Astrocyte of the spinal cord (primary cell): Measurements from ENCODE around the gene SPATA19.

Experiments used
- DNase-seq: peaks from one replicate; pipeline ENCODE4 v3.0.0; 2011; ENCODE audit warnings: low read depth, low spot score
- H3K4me3 ChIP-seq: 2 replicates; pipeline ENCODE4 v1.5.1; 2011; ENCODE audit warnings: low read depth, mild to moderate bottlenecking, low read length, moderate library complexity
- in situ Hi-C: cut with HindIII; loops from 2 replicates; pipeline ENCODE4 v1.10.0; 2017; ENCODE audit warnings: low sequenced_read_pairs
- TF ChIP-seq, protein P1 (sequence below): IDR thresholded peaks from 2 replicates; pipeline ENCODE4 v1.5.1; 2012; ENCODE audit warnings: low read depth, mild to moderate bottlenecking, low read length, inconsistent platforms

The SPATA19 gene

DNA sequence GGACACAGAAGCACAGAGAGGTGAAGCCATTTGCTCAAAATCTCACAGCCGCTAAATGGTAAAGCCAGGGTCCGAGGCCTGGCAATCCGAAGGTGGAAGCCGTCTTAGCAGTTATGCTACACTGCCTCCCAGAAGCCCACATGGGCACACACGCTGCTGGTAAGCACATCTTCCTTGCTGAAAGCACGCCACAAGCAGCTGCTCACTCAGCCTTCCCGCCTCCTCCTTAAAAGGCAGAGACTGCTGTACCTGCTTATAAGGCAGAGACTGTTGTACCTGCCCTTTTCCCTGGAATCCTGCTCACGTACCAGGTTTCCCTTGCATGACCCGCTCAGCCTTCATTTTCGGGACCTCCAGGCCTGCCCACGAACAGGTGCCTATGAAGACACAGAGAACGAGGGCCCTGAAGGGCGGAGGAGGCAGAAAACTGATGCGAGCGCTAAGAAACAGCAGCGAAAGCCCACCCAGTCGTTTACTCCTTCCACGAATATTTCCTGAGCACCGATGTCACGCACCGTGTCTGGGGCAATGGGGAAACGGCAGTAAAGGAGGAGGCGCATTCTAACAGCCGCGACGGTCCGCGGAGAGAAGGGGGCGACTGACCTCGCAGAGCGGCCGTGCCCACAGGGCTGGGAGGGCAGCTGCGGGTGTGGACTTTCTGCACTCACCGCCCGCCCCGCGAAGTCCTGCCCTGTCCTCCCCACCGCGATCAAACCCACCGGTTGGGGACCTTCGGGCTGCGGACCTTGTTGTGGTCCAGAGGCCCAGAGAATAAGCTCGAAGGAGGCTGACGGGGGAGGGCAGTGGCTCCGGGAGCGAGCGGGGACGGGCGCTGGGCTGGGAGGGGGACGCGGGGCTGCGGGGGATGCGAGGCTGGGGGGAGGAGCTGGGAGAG lies 13.0 kb downstream of the SPATA19 start:
- DNase-seq: no peak
- H3K4me3 ChIP-seq: no peak overlapping the region
- TF ChIP-seq, protein P1, sequence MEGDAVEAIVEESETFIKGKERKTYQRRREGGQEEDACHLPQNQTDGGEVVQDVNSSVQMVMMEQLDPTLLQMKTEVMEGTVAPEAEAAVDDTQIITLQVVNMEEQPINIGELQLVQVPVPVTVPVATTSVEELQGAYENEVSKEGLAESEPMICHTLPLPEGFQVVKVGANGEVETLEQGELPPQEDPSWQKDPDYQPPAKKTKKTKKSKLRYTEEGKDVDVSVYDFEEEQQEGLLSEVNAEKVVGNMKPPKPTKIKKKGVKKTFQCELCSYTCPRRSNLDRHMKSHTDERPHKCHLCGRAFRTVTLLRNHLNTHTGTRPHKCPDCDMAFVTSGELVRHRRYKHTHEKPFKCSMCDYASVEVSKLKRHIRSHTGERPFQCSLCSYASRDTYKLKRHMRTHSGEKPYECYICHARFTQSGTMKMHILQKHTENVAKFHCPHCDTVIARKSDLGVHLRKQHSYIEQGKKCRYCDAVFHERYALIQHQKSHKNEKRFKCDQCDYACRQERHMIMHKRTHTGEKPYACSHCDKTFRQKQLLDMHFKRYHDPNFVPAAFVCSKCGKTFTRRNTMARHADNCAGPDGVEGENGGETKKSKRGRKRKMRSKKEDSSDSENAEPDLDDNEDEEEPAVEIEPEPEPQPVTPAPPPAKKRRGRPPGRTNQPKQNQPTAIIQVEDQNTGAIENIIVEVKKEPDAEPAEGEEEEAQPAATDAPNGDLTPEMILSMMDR: no peak
- in situ Hi-C loops: no loop called here

DNA sequence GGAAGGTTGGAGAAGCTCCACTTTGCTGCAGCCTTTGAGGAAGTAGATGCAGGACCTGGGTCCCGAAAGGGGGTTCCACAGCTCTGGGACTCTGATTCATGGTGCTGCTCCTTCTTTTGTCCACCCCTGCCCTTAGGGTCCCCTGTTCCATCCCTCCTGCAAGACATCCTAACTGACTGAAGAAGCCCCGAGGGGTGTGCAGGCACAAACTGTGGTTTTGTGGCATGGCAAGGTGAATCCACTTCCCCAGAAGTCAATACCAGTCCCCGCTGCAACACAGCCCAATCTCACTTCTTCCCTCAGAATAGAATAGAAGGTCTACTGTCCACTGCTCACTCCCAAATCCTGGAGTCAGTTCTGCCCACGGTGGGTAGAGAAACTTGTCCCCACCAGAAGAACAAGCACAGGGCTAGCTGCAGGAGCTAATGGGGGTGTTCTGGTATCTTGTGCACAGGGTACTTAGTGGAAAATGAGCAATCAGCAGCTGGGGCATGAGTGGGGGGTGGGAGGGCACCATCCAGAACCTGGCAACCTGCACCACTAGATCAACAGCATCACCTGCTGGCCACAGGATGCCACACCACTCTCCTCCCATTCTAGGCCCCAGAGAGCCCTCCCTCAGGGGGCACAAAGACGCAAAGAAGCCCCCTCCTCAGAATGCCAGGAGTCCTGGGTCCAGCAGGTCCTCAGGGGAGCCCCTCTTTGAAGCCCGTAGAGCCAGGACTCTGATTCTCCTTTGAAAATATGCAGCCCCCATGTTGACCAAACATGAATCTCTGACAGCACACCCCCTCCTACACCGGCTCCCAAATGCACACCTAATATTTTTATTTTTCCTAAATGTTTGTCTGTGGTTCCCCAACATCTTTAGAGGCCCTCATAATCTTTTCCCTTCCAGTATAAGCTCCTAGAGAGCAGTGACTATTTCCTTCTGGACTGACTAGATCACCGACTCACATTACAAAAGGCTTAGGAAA lies 14.1 kb downstream of the SPATA19 start:
- no peak overlapping the region for H3K4me3 ChIP-seq
- TF ChIP-seq, protein P1: no peak
- DNase-seq: no peak
- in situ Hi-C loops: no loop called here

DNA sequence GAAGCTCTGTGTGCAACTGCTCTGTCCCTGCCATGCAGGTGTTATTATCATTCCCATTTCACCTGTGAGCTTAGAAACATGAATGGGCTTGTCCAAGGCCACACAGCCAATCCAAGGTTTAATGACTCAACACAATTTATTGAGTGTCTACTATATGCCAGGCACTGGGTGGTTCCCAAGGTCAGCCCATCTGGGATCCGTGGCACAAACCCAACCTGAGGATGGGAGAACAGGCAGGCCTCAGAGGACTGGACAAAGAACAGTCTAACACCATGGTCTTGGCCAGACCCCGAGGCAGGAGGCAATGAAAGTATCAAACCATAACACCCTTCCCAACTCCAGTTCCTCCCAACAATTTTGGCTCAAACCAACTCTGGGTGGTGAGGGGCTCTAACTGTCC lies 15.7 kb downstream of the SPATA19 start:
- TF ChIP-seq, protein P1: no peak
- no peak for DNase-seq
- in situ Hi-C loops: no loop called here
- no peak overlapping the region for H3K4me3 ChIP-seq

DNA sequence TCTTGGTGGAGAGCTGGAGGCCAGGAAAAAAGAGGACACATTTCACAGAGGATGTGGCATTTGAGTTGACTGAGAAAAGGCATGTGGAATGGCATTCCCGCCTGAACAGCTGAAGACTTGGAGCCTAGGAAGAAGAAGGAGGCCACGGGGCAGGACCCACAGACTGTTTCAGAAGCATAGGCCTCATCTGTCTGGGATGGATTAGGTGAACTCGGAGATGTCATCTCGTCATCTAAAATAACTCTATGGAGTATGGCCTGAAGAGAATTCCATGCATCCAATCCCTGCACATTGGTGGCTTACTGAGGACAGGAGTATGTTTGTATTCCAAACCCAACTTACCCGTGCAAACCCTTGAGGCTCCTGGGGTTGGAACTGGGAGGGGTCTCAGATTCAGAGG lies 16.4 kb downstream of the SPATA19 start:
- no peak for DNase-seq
- in situ Hi-C loops: no loop called here
- TF ChIP-seq, protein P1: no peak

DNA sequence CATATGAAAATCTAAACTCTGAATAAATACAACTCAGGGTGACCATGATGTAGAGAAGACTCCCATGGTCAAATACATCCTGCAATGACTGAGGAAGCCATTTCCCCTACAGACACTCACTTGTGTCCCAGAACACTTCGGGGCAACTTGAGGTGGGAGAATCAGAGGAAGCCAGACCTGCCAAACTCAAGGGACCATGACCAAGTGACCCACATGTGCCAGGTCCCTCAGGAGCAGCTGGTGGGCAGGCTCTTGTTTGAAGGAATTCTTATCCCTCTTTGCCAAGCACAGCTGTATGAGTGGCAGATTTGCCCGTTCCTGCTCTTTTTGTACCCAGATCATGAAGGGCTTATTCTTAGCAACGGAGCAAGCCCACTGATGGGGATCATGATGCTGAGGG lies 17.8 kb downstream of the SPATA19 start:
- TF ChIP-seq, protein P1: no peak

More for the DNA sequence above, 16.4 kb downstream of the SPATA19 start:
- H3K4me3 ChIP-seq: no peak overlapping the region

DNA sequence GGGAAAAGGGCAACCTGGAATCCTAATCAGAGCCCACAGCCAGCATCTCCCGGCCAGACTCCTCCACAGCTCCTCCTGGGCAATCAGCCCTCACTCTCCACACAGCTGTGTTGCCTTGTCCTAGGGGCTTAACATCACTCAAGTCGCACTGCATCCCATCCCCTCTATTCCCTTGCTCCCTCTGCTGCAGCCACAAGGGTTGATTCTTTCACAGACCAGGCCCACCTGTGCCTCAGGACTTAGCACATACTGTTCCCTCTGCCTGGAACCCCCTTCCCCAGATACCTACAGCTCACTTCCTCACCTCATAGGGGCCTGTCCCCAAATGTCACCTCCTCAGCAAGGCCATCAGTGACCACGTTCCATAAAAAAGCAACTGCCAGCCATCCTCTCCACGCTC lies 18.4 kb downstream of the SPATA19 start:
- TF ChIP-seq, protein P1: no peak
- no peak for DNase-seq
- in situ Hi-C loops: no loop called here
- H3K4me3 ChIP-seq: no peak overlapping the region

More for the DNA sequence above, 17.8 kb downstream of the SPATA19 start:
- in situ Hi-C loops: no loop called here
- DNase-seq: no peak
- no peak overlapping the region for H3K4me3 ChIP-seq
